BLaER1 treated with 17β-estradiol and CSF1 and Interleukin-3, amounts not matched to agents 10 nM and 100 nM (cell line): ENCODE data around the gene RDM1.

Experiments
- H3K27ac ChIP-seq, 11 experiments: shearing (Covaris generic); formaldehyde crosslinking; 2 replicates each; pipeline ENCODE4 v1.8.1; 2022
- H3K27me3 ChIP-seq, 11 experiments: shearing (Covaris generic); formaldehyde crosslinking; 2 replicates each; pipeline ENCODE4 v1.8.1; 2022
- H3K36me3 ChIP-seq, 11 experiments: shearing (Covaris generic); formaldehyde crosslinking; 2 replicates each; pipeline ENCODE4 v1.8.1; 2022
- H3K4me1 ChIP-seq, 10 experiments: shearing (Covaris generic); formaldehyde crosslinking; 2 replicates each; pipeline ENCODE4 v1.8.1; 2022
- H3K4me2 ChIP-seq, 11 experiments: shearing (Covaris generic); formaldehyde crosslinking; 2 replicates each; pipeline ENCODE4 v1.8.1; 2022
- H3K4me3 ChIP-seq, 10 experiments: shearing (Covaris generic); formaldehyde crosslinking; 2 replicates each; pipeline ENCODE4 v1.8.1; 2022
- H3K9ac ChIP-seq, 11 experiments: shearing (Covaris generic); formaldehyde crosslinking; 2 replicates each; pipeline ENCODE4 v1.8.1; 2022
- H3K9me3 ChIP-seq, 11 experiments: shearing (Covaris generic); formaldehyde crosslinking; replicated peaks in 1 of 11; 2 replicates each; pipeline ENCODE4 v1.8.1; 2022
- H4K20me1 ChIP-seq, 11 experiments: shearing (Covaris generic); formaldehyde crosslinking; 2 replicates each; pipeline ENCODE4 v1.8.1; 2022
- Cebpa-rat ChIP-seq, 11 experiments: shearing (Covaris generic); IDR thresholded peaks; 2 replicates each; pipeline ENCODE4 v1.8.1; 2022

Gene RDM1

DNA sequence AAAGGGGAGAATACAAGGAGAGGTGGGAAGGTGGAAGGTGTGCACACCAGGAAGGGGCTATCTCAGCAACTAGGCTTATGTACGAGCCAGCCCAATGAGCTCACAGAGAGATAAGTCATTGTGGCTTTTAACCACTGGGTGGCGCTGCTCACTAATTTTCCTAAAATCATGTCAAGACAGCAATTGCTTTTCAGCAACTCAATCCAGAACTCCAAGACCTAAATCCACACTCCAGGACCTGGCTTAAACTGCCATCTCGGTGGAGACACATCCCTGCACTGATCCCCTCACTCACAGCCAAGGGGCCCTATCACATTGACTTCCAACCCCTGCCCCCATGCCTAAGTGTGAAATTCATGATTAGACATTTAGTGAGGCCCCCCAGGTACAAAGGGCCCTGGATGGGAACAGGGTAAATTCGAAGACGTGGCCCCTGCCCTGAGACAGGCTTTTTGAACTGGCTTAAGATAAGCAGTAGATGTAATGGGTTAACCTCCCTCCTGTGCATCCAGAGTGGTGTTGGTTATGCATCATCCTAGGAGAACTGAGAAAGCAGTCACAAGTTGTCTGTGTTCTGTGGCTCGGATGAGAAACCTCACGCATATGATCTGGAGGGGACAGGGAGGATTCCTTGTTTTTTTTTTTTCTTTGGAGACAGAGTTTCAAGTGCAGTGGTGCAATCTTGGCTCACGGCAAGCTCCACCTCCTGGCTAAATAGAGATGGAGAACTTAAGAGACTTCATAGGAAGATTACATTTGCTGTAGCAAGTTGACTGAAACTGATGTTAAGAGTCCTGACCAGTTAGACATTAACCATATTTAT lies 39.2 kb upstream of the RDM1 start:
- Histone ChIP-seq H3K4me3 (no peak overlapping the region), H3K36me3 (no peaks in the 10 kb centered on the region), H3K4me1 (peaks cover 0 to 24% (median 5%) of the 10 kb centered on the region in 10 experiments; a peak in 10 of 20 replicates), H3K27me3 (no peaks in the 10 kb centered on the region), H3K4me2 (peak overlapping the region in 4 of 11 experiments; percentile 12 to 61 (median 34); a peak in 8 of 22 replicates), H4K20me1 (no peaks in the 10 kb centered on the region), H3K9ac (0 out of 22 replicates have a peak overlapping the region, but pooled peaks of 1 of the 11 experiments have one; percentile 0), H3K9me3 (no peaks in the 10 kb centered on the region), H3K27ac (peak overlapping the region in 6 of 11 experiments; percentile 7 to 28 (median 16); a peak in 4 of 22 replicates)
- TF ChIP-seq Cebpa-rat (IDR thresholded peaks at IDR 0.05) = no peak

DNA sequence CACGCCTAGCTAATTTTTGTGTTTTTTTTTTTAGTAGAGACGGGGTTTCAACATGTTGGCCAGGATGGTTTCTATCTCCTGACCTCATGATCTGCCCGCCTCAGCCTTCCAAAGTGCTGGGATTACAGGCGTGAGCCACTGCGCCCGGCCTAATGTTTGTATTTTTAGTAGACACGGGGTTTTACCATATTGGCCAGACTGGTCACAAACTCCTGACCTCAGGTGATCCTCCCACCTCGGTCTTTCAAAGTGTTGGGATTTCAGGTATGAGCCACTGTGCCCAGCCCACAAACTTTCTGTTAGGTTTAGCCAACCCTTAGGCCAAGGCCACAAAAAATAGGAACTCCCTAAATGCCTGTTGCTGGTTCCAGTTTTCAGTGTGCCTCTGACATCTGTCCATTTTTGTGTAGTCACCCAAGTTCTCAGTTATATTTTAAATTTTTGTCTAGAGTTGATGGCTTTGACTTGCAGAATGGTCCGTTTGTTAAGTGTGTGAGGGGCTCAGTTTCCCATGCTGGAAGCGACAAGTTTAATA lies 38.0 kb upstream of the RDM1 start:
- no peaks in the 10 kb centered on the region for H3K9me3 ChIP-seq
- no peak for TF ChIP-seq Cebpa-rat (IDR thresholded peaks at IDR 0.05)
- no peaks in the 10 kb centered on the region for H4K20me1 ChIP-seq
- H3K27ac ChIP-seq = no peak overlapping the region
- no peak overlapping the region; a peak in 1 of 22 replicates for H3K9ac ChIP-seq
- peaks cover 0 to 23% (median 5%) of the 10 kb centered on the region in 10 experiments; a peak in 10 of 20 replicates for H3K4me1 ChIP-seq
- H3K4me3 ChIP-seq = no peak overlapping the region
- no peaks in the 10 kb centered on the region for H3K27me3 ChIP-seq
- no peak overlapping the region for H3K4me2 ChIP-seq
- H3K36me3 ChIP-seq = no peaks in the 10 kb centered on the region

- no peaks in the 10 kb centered on the region for H3K36me3 ChIP-seq
These were observed 34.7 kb upstream of the RDM1 start for GRCh38 chr17:35965272-35965671.

DNA sequence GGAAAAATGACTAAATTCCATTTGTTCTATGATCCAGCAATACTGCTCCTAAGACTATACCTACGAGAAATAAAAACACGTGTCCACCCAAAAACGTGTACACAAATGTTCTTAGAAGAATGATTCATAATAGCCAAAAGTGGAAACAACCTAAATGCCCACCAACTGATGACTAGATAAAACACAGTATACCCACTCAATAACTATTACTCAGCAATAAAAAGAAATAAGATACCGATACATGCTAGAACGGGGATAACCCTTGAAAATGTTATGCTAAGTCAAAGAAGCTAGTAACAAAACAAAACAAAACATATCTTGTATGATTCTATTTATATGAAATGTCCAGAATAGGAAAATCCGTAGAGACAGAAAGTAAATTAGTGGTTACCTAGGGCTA lies 33.1 kb upstream of the RDM1 start:
- Histone ChIP-seq H3K4me1 (no peaks in the 10 kb centered on the region), H3K9me3 (no peaks in the 10 kb centered on the region), H4K20me1 (no peaks in the 10 kb centered on the region), H3K27ac (no peak overlapping the region), H3K4me2 (no peak overlapping the region), H3K4me3 (no peak overlapping the region), H3K27me3 (no peaks in the 10 kb centered on the region), H3K9ac (no peak overlapping the region), H3K36me3 (no peaks in the 10 kb centered on the region)
- no peak for TF ChIP-seq Cebpa-rat (IDR thresholded peaks at IDR 0.05)

More at GRCh38 chr17:35965272-35965671, 34.7 kb upstream of the RDM1 start:
- Histone ChIP-seq H3K4me2 (no peak overlapping the region), H3K9me3 (no peaks in the 10 kb centered on the region), H3K27me3 (no peaks in the 10 kb centered on the region), H3K27ac (no peak overlapping the region), H4K20me1 (no peaks in the 10 kb centered on the region), H3K9ac (no peak overlapping the region), H3K4me1 (peaks cover 0 to 8% (median 2%) of the 10 kb centered on the region in 10 experiments; a peak in 10 of 20 replicates), H3K4me3 (no peak overlapping the region)
- no peak for TF ChIP-seq Cebpa-rat (IDR thresholded peaks at IDR 0.05)

- no peak for TF ChIP-seq Cebpa-rat (IDR thresholded peaks at IDR 0.05)
- Histone ChIP-seq H3K4me2 (no peak overlapping the region), H3K9me3 (no peaks in the 10 kb centered on the region), H3K36me3 (no peaks in the 10 kb centered on the region), H3K9ac (no peak overlapping the region), H3K27me3 (no peaks in the 10 kb centered on the region), H4K20me1 (no peaks in the 10 kb centered on the region), H3K4me3 (no peak overlapping the region), H3K27ac (no peak overlapping the region), H3K4me1 (no peaks in the 10 kb centered on the region)
These were observed 23.1 kb upstream of the RDM1 start for GRCh38 chr17:35953720-35954119.

DNA sequence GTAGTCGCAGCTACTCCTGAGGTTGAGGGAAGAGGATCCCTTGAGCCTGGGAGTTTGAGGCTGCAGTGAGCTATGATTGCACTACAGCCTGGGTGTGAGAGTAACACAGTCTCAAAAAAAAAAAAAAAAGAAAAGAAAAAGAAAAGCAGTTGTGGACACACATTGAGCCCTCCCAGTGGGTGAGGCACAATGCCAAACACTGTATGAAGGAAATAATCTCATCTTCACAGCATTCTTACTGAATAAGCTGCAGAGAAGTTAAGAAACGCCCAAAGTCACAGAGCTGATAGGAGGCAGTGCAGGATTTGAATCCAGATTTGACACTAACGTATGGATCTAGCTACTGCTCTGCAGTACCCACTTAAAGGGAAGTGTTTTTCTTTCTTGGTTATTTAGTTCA lies 18.8 kb upstream of the RDM1 start:
- Histone ChIP-seq H3K9me3 (no peaks in the 10 kb centered on the region), H3K27ac (no peak overlapping the region), H3K36me3 (no peaks in the 10 kb centered on the region), H4K20me1 (no peaks in the 10 kb centered on the region), H3K9ac (no peak overlapping the region), H3K4me2 (no peak overlapping the region), H3K27me3 (no peaks in the 10 kb centered on the region), H3K4me3 (no peak overlapping the region), H3K4me1 (no peaks in the 10 kb centered on the region)
- no peak for TF ChIP-seq Cebpa-rat (IDR thresholded peaks at IDR 0.05)

GRCh38 chr17:35948092-35948491 lies 17.5 kb upstream of the RDM1 start:
- Histone ChIP-seq H3K9me3 (no peaks in the 10 kb centered on the region), H3K4me2 (no peak overlapping the region), H3K4me1 (no peaks in the 10 kb centered on the region), H3K36me3 (no peaks in the 10 kb centered on the region), H4K20me1 (no peaks in the 10 kb centered on the region), H3K27ac (no peak overlapping the region), H3K27me3 (no peaks in the 10 kb centered on the region), H3K4me3 (no peak overlapping the region), H3K9ac (no peak overlapping the region)
- TF ChIP-seq Cebpa-rat (IDR thresholded peaks at IDR 0.05) = peak in 1 of 11 experiments; percentile 31; a peak in 1 of 22 replicates

DNA sequence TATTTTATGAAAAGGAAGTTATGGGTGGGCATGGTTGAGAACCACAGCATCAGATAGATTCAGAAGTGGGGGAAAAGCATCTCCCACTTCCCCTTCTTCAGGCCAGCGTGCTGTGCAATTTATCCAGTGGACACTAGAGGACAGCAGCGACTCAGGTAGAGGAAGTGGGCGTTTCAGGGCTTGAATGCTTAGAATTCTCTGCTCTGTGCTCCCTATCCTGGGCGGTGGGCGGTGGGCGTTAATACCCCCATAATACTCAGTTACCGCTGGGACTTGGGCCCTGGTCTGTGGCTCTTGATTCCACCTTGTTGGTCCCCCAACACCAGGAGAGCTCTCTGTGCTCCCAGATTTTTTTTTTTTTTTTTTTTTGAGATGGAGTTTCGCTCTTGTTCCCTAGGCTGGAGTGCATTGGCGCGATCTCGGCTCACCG lies 16.6 kb upstream of the RDM1 start:
- no peaks in the 10 kb centered on the region for H3K27me3 ChIP-seq
- no peaks in the 10 kb centered on the region for H3K9me3 ChIP-seq
- no peaks in the 10 kb centered on the region for H3K36me3 ChIP-seq
- no peaks in the 10 kb centered on the region for H4K20me1 ChIP-seq
- no peak overlapping the region for H3K9ac ChIP-seq
- no peak overlapping the region for H3K27ac ChIP-seq
- no peak overlapping the region; a peak in 1 of 22 replicates for H3K4me2 ChIP-seq
- TF ChIP-seq Cebpa-rat (IDR thresholded peaks at IDR 0.05) = no peak
- H3K4me3 ChIP-seq = no peak overlapping the region
- no peaks in the 10 kb centered on the region for H3K4me1 ChIP-seq

- Histone ChIP-seq H3K27me3 (no peaks in the 10 kb centered on the region), H3K36me3 (no peaks in the 10 kb centered on the region), H3K4me3 (no peak overlapping the region), H3K27ac (no peak overlapping the region), H3K4me2 (no peak overlapping the region), H3K9me3 (no peaks in the 10 kb centered on the region), H4K20me1 (no peaks in the 10 kb centered on the region), H3K9ac (no peak overlapping the region), H3K4me1 (no peaks in the 10 kb centered on the region)
- no peak for TF ChIP-seq Cebpa-rat (IDR thresholded peaks at IDR 0.05)
These were observed 13.6 kb upstream of the RDM1 start for GRCh38 chr17:35944151-35944550.

DNA sequence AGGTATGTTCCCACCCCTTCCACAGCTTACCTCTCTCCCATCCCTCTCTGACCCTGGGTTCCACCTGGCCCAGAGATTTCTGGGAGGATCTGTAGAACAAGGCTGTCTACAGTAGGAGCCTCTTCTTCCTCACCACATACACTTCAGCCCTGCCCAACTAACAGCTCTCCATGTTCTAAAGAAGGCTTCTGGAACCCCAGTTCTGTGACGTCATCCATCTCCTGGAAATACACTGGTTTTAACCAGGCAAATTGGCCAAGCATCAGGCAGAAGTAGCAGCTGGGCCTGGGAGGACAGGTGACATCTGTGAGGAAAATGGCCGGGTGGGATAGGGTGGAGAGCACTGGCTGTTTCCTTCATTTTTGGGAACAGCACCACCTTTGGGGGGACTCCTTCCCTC lies 13.0 kb upstream of the RDM1 start, which contains the start of gene LYZL6:
Gene LYZL6 (minus strand): TSS at position 177 of the 400 bp plus-strand sequence. CDS start 4,357 bp downstream, outside the sequence.
- no peak within 1 kb of the TSS for H3K4me3 ChIP-seq
- H4K20me1 ChIP-seq = no peaks in the 10 kb centered on the region
- no peak within 1 kb of the TSS for H3K4me2 ChIP-seq
- H3K27ac ChIP-seq = no peak within 1 kb of the TSS
- no peaks in the 10 kb centered on the region for H3K36me3 ChIP-seq
- H3K9me3 ChIP-seq = no peaks in the 10 kb centered on the region
- no peak within 1 kb of the TSS for H3K9ac ChIP-seq
- no peaks in the 10 kb centered on the region for H3K4me1 ChIP-seq
- TF ChIP-seq Cebpa-rat (IDR thresholded peaks at IDR 0.05) = no peak
- no peaks in the 10 kb centered on the region for H3K27me3 ChIP-seq
